Gastroesophageal sphincter (tissue), 4 donors: ENCODE measurements around the gene DUSP15. TPM values are rescaled to one million over a fixed set of nuclear protein-coding genes. Genes with fewer than 3 reads are reported as not detected.

ENCODE experiments used
- ATAC-seq: fragments of 150-250 bp; one replicate; pipeline ENCODE4 v1.9.1; 2016; ENCODE audit warnings: mild to moderate bottlenecking, moderate library complexity
- H3K27ac ChIP-seq, 4 donors: fragments of 200-600 bp; sonication (generic) in 3 of 4; 1 replicate in 3 of 4; 2 replicates in 1 of 4; pipeline ENCODE4 v1.5.1; 2016 to 2019
- H3K27me3 ChIP-seq: fragments of 200-600 bp; sonication (generic); one replicate; pipeline ENCODE4 v1.5.1; 2019
- H3K36me3 ChIP-seq, 2 donors: fragments of 200-600 bp; sonication (generic); one replicate each; pipeline ENCODE4 v1.5.1; 2019; ENCODE audit warnings: control low read depth in 1 of 2
- H3K4me1 ChIP-seq, 3 donors: fragments of 200-600 bp; sonication (generic); 1 replicate in 2 of 3; 2 replicates in 1 of 3; pipeline ENCODE4 v1.5.1; 2016 to 2019; ENCODE audit warnings: control low read depth in 2 of 3
- H3K4me3 ChIP-seq, 2 donors: fragments of 200-600 bp; sonication (generic); one replicate each; pipeline ENCODE4 v1.5.1; 2019; ENCODE audit warnings: mild to moderate bottlenecking in 1 of 2, moderate library complexity in 1 of 2
- H3K9me3 ChIP-seq, 3 donors: fragments of 200-600 bp; sonication (generic); one replicate each; pipeline ENCODE4 v1.5.1; 2017 to 2019; ENCODE audit warnings: control low read depth in 2 of 3
- EP300 ChIP-seq: sonication (generic); formaldehyde crosslinking; IDR thresholded peaks from one replicate; pipeline ENCODE4 v1.6.1; 2017; ENCODE audit warnings: antibody characterized with exemption, mild to moderate bottlenecking
- POLR2A ChIP-seq, 2 donors: fragments of 450-650 bp; IDR thresholded peaks; one replicate each; pipeline ENCODE4 v1.6.1; 2017; ENCODE audit warnings: antibody characterized with exemption in 2 of 2, mild to moderate bottlenecking in 2 of 2, moderate library complexity in 1 of 2
- POLR2AphosphoS5 ChIP-seq: sonication (generic); formaldehyde crosslinking; IDR thresholded peaks from one replicate; pipeline ENCODE4 v1.6.1; 2017; ENCODE audit warnings: antibody characterized with exemption
- WGBS, 2 donors: methylation state at CpG; one replicate each; pipeline ENCODE4 v1.1.5; 2018; ENCODE audit warnings: low coverage in 1 of 2; 5-methylcytosine and 5-hydroxymethylcytosine counted together
- total RNA-seq, 4 donors: library from RNA; depleted of rRNA; stranded (reverse); fragments of >200 nt; gene quantifications; one replicate each; pipeline ENCODE4 v1.1.0, GENCODE V29; 2016
- TF ChIP-seq, protein P1 (sequence below), 4 experiments: fragments of 200-600 bp in 2 of 4; fragments of 450-650 bp in 2 of 4; sonication (generic) in 1 of 4; IDR thresholded peaks; one replicate each; pipeline ENCODE4 v1.5.1; 2017 to 2019; ENCODE audit warnings: antibody characterized with exemption in 4 of 4, mild to moderate bottlenecking in 2 of 4, moderate library complexity in 2 of 4

Gene DUSP15
- total RNA-seq, 4 donors from 2014 or later: 1.5 to 8.2 (median 4.5) TPM

DNA sequence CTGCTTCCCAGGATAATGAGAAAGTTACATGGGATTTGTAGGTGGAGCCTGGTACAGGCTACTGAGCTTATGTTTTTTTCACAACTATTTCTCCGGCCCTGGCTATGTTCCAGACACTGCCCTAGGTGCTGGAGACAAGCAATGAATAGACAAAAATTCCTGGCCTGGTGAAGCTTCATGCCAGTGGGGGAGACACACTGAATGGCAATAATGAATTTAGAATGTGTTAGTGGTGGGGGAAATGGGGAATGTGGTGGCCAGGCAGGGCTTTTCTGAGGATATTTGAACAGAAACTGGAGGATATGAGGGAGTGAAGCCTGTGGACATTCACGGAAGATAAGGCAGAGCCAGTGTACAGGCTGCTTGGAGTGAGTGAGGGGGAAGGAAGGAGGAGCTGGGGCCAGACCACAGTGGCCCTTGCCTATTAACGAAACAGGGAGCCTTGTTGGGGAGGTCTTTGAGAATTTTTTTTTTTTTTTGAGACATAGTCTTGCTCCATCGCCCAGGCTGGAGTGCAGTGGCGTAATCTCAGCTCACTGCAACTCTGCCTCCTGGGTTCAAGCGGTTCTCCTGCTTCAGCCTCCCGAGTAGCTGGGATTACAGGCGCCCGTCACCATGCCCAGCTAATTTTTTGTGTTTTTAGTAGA is 31.6 kb downstream of the DUSP15 start:
- Histone ChIP-seq H3K4me3 (no peak overlapping the region), H3K27me3 (no peaks in the 10 kb centered on the region), H3K4me1 (peaks cover 0 to 67% (median 13%) of the 10 kb centered on the region in 3 donors), H3K27ac (no peak overlapping the region), H3K9me3 (no peaks in the 10 kb centered on the region), H3K36me3 (no peaks in the 10 kb centered on the region)
- TF ChIP-seq EP300: no peak
- no peak for TF ChIP-seq POLR2AphosphoS5
- TF ChIP-seq, protein P1, sequence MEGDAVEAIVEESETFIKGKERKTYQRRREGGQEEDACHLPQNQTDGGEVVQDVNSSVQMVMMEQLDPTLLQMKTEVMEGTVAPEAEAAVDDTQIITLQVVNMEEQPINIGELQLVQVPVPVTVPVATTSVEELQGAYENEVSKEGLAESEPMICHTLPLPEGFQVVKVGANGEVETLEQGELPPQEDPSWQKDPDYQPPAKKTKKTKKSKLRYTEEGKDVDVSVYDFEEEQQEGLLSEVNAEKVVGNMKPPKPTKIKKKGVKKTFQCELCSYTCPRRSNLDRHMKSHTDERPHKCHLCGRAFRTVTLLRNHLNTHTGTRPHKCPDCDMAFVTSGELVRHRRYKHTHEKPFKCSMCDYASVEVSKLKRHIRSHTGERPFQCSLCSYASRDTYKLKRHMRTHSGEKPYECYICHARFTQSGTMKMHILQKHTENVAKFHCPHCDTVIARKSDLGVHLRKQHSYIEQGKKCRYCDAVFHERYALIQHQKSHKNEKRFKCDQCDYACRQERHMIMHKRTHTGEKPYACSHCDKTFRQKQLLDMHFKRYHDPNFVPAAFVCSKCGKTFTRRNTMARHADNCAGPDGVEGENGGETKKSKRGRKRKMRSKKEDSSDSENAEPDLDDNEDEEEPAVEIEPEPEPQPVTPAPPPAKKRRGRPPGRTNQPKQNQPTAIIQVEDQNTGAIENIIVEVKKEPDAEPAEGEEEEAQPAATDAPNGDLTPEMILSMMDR (IDR thresholded peaks at IDR 0.05): no peak
- no peak for TF ChIP-seq POLR2A (IDR thresholded peaks at IDR 0.05)
- no peak for ATAC-seq
- 58 to 76% methylated on average over 2 to 6 of the region's 9 CpGs for WGBS, 2 donors

GRCh38 chr20:31837896-31838397 is 32.4 kb downstream of the DUSP15 start:
- H3K4me3 ChIP-seq: no peak overlapping the region
- no peak for ATAC-seq
- no peaks in the 10 kb centered on the region for H3K36me3 ChIP-seq
- no peaks in the 10 kb centered on the region for H3K27me3 ChIP-seq
- H3K9me3 ChIP-seq: no peaks in the 10 kb centered on the region
- H3K27ac ChIP-seq: no peak overlapping the region
- TF ChIP-seq POLR2AphosphoS5 (no peak), POLR2A (IDR thresholded peaks at IDR 0.05) (no peak), EP300 (no peak)
- TF ChIP-seq, protein P1 (IDR thresholded peaks at IDR 0.05): no peak
- WGBS, 2 donors: 60 to 69% methylated on average over 2 of the region's 3 CpGs
- H3K4me1 ChIP-seq: peaks cover 0 to 62% (median 11%) of the 10 kb centered on the region in 3 donors

DNA sequence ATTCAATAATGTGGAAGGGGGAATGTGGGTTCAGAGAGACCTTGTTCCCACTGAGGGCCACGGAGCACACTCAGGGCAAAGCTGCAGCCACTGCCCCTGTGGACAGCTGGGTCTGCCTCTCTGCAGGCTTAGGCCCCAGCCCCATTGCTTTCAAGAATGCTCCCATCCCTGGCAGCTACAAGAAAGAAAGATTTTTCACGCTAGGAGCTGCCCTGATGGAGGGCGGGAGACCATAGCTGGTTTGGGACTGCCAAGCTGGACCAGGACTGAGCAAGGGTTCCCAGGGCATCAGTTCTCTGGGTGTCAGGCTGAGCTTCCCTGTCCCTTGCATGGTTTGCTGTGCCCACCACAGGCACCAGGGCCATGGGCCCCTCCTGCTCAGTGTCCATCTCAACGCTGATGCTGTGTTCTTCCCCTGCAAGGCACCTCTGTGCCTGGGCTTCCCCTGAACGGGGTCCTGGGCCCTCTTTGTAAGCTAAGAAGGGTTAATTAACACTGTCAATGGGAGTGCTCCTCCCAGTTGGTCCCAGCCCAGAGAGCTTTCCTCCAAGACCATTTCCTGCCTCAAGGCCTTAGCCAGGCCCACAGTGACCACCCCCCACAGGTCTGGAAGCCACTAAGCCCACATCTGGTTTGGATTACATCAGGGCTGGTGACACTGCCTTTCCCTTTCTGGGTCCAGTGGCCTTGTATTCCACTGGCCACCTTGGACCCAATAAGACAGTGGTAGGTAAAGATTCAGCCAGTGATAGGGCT is 33.3 kb downstream of the DUSP15 start:
- H3K4me1 ChIP-seq: peaks cover 0 to 53% (median 8%) of the 10 kb centered on the region in 3 donors

DNA sequence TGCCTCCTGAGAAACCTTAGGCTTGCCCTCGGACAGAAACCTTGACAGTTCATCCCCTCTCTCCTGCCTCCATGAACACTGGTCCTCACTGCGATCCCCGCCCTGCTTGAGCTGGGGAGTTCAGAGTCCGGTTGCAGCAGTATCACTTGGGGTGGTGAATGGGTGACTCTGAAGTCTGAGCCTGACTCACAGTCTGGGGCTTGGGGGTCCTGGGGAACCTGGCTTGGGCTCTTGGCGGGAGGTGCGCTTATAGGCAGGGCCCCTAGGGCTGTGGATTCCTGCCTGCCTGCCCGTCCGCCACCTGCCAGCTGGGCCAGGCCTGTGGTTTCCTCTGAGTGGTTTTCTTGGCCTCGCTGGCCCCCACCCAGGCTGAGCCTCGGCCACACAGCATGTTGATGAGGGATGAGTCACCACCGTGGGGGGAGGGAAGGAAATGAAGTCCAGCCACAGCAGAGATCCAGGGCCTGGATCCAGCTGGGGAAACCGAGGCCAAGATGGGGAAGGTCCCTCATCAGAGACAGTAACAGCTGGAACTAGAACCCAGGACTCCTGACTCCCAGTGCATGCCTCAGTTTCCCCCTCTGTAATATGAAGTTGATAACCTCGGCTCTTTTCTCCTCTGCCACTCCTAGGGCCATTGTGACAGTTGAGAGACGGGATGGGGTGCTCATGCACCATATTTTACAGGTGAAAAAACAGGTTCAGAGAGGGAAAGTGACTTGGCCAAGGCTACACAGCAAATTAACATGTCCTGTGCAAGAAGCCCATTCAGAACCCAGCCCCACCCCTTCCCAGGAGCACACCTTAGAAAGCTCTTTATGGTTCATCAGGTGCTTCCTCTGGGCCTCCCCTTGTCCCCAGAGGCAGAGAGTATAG is 34.1 kb downstream of the DUSP15 start:
- Histone ChIP-seq H3K4me1 (peaks cover 0 to 46% (median 8%) of the 10 kb centered on the region in 3 donors), H3K27me3 (no peaks in the 10 kb centered on the region), H3K9me3 (no peaks in the 10 kb centered on the region), H3K36me3 (no peaks in the 10 kb centered on the region), H3K4me3 (no peak overlapping the region), H3K27ac (peak overlapping the region in 2 of 4 donors; percentile 22 to 48)
- peak; percentile 54 for TF ChIP-seq POLR2AphosphoS5
- TF ChIP-seq, protein P1 (IDR thresholded peaks at IDR 0.05): no peak
- peak; percentile 84 for ATAC-seq
- whole genome bisulfite sequencing, 2 donors: 62% methylated on average over 6 of the region's 14 CpGs; no CpG with 5 or more reads in 1 of the 2 donors

More for the DNA sequence above, 33.3 kb downstream of the DUSP15 start:
- Histone ChIP-seq H3K9me3 (no peaks in the 10 kb centered on the region), H3K27me3 (no peaks in the 10 kb centered on the region), H3K27ac (no peak overlapping the region), H3K4me3 (no peak overlapping the region), H3K36me3 (no peaks in the 10 kb centered on the region)
- 93% methylated on average over 5 of the region's 5 CpGs; no CpG with 5 or more reads in 1 of the 2 donors for WGBS, 2 donors
- TF ChIP-seq POLR2AphosphoS5 (no peak), POLR2A (IDR thresholded peaks at IDR 0.05) (no peak), EP300 (no peak)
- TF ChIP-seq, protein P1 (IDR thresholded peaks at IDR 0.05): no peak
- no peak for ATAC-seq
